K562 (cell line): ENCODE results near the gene DDAH2. TPM values are rescaled to one million over a fixed set of nuclear protein-coding genes. Genes with fewer than 3 reads are reported as not detected.

Experiments used
- BDP1 ChIP-seq: IDR thresholded peaks from 3 replicates; pipeline ENCODE4 v1.6.1; 2011; ENCODE audit not compliant: insufficient read length, insufficient read depth
- BRCA1 ChIP-seq, 2 experiments: fragments of 450-650 bp in 1 of 2; sonication (generic) in 1 of 2; formaldehyde crosslinking in 1 of 2; IDR thresholded peaks; 2 replicates each; pipeline versions ENCODE4 v1.5.0 to v1.6.1; 2017 to 2020; ENCODE audit warnings: mild to moderate bottlenecking in 1 of 2, missing genetic modification reagents in 1 of 2
- COPS2 ChIP-seq: fragments of 450-650 bp; conservative IDR thresholded peaks from 2 replicates; pipeline ENCODE4 v1.6.1; 2016; ENCODE audit warnings: mild to moderate bottlenecking, moderate library complexity
- ELF4 ChIP-seq: fragments of 450-650 bp; formaldehyde crosslinking; IDR thresholded peaks from 2 replicates; pipeline ENCODE4 v1.4.0; 2022; ENCODE audit warnings: missing genetic modification characterization
- LARP7 ChIP-seq: fragments of 450-650 bp; IDR thresholded peaks from 2 replicates; pipeline ENCODE4 v1.6.1; 2016
- MTA3 ChIP-seq: fragments of 450-650 bp; formaldehyde crosslinking; IDR thresholded peaks from 2 replicates; pipeline ENCODE4 v1.6.1; 2017; ENCODE audit warnings: mild to moderate bottlenecking, borderline replicate concordance
- NCOA1 ChIP-seq: fragments of 450-650 bp; IDR thresholded peaks from 2 replicates; pipeline ENCODE4 v1.6.1; 2016; ENCODE audit warnings: low read depth
- PHF8 ChIP-seq: fragments of 200-600 bp; sonication (generic); IDR thresholded peaks from 2 replicates; pipeline ENCODE4 v1.6.1; 2012; ENCODE audit warnings: mixed run types, mild to moderate bottlenecking, inconsistent platforms, low read length, moderate library complexity, borderline replicate concordance
- RBM14 ChIP-seq: fragments of 200-400 bp; formaldehyde crosslinking; IDR thresholded peaks from 2 replicates; pipeline ENCODE4 v1.6.1; 2018; ENCODE audit warnings: low read depth, mild to moderate bottlenecking, low read length, moderate library complexity, borderline replicate concordance; ENCODE audit not compliant: insufficient read depth
- RCOR1 ChIP-seq, 2 experiments: IDR thresholded peaks; 2 replicates each; pipeline ENCODE4 v1.6.1; 2012; ENCODE audit warnings: low read depth in 2 of 2, low read length in 2 of 2, borderline replicate concordance in 1 of 2, improper control_type of control experiment in 1 of 2
- YY1 ChIP-seq, 3 experiments: IDR thresholded peaks; 2 replicates each; pipeline ENCODE4 v1.6.1; 2011; ENCODE audit warnings: low read length in 2 of 3, mild to moderate bottlenecking in 2 of 3, moderate library complexity in 2 of 3, borderline replicate concordance in 1 of 3, control low read depth in 1 of 3, low read depth in 1 of 3; ENCODE audit not compliant: insufficient read depth in 3 of 3, insufficient replicate concordance in 2 of 3, control insufficient read depth in 1 of 3, insufficient read length in 1 of 3; ENCODE audit errors: extremely low read depth in 1 of 3
- polyA plus RNA-seq, 8 experiments: library from polyadenylated mRNA; depleted of rRNA in 4 of 8; stranded (reverse) in 5 of 8; unstranded in 3 of 8; fragments of >200 nt; fragmentation: Nextera tagmentation in 2 of 8; fragmentation: Illumina TruSeq in 1 of 8; extraction: Ambion mirVana in 2 of 8; extraction: Trizol in 1 of 8; gene quantifications; 2 replicates each; pipeline versions ENCODE4 v1.2.1 to v1.2.3, GENCODE V29; 2011 to 2014; ENCODE audit warnings: inconsistent platforms in 1 of 8, missing spikeins in 1 of 8
- total RNA-seq, 7 experiments: library from RNA; depleted of rRNA in 6 of 7; stranded (reverse); fragments of >200 nt in 6 of 7; fragmentation: Illumina TruSeq in 2 of 7; extraction: Trizol in 2 of 7; gene quantifications; 2 replicates each; pipeline versions ENCODE4 v1.2.1 to v1.2.3, GENCODE V29; 2011 to 2021; ENCODE audit warnings: low replicate concordance in 1 of 7
- TF ChIP-seq, protein P1 (sequence below), 2 experiments: fragments of 450-650 bp in 1 of 2; sonication (generic) in 1 of 2; formaldehyde crosslinking in 1 of 2; IDR thresholded peaks; 2 replicates each; pipeline versions ENCODE4 v1.7.1 to v1.9.0; 2016 to 2022; ENCODE audit warnings: inconsistent platforms in 1 of 2, mild to moderate bottlenecking in 1 of 2, missing genetic modification reagents in 1 of 2
- TF ChIP-seq, protein P2 (sequence below): fragments of 450-650 bp; IDR thresholded peaks from 2 replicates; pipeline ENCODE4 v1.6.1; 2018; ENCODE audit warnings: mild to moderate bottlenecking, low read depth; ENCODE audit not compliant: partially characterized antibody
- TF ChIP-seq, protein P3 (sequence below): fragments of 450-650 bp; formaldehyde crosslinking; conservative IDR thresholded peaks from 2 replicates; pipeline ENCODE4 v1.4.0; 2022; ENCODE audit warnings: mild to moderate bottlenecking, missing genetic modification characterization

Gene DDAH2
- total and polyA plus RNA-seq, 9 of the 15 experiments (the other 6 are each of a cell fraction or from before 2014, with no cell fraction given): 1.8 to 45.4 (median 21.4) TPM

DNA sequence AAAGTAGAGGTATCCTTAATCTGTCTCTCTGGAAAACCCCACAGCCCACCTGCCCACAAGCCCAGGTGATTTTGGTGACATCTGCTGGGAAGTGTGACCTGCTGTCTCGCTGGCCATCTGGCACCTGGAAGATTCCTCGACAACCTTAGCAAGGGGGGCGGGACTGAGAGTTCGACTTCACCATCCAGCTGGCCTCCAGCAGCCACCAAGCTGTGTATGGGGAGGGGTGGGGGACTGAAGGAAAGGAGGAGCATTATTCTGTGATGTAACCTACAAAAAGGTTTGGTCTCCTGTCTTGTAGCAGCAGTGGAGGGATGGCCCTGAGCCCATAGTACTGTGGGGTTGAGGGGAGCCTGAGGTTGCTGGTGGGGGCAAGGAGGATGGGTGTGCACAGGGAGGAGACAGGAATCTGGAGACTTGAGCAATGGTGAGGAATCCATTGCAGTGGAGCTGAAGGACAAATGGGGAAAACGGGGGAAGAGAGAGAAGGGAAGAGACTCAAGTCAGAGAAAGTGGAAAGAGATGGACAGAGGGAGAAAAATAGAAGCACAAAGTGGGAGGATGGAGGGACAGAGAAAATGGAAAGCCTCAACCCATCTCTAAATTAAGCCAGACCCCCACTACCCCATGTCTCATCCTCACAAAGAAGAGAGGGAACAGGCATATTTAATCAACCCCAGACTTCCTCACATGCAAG is 18.4 kb downstream of the DDAH2 start (continued):
- TF ChIP-seq, protein P1, sequence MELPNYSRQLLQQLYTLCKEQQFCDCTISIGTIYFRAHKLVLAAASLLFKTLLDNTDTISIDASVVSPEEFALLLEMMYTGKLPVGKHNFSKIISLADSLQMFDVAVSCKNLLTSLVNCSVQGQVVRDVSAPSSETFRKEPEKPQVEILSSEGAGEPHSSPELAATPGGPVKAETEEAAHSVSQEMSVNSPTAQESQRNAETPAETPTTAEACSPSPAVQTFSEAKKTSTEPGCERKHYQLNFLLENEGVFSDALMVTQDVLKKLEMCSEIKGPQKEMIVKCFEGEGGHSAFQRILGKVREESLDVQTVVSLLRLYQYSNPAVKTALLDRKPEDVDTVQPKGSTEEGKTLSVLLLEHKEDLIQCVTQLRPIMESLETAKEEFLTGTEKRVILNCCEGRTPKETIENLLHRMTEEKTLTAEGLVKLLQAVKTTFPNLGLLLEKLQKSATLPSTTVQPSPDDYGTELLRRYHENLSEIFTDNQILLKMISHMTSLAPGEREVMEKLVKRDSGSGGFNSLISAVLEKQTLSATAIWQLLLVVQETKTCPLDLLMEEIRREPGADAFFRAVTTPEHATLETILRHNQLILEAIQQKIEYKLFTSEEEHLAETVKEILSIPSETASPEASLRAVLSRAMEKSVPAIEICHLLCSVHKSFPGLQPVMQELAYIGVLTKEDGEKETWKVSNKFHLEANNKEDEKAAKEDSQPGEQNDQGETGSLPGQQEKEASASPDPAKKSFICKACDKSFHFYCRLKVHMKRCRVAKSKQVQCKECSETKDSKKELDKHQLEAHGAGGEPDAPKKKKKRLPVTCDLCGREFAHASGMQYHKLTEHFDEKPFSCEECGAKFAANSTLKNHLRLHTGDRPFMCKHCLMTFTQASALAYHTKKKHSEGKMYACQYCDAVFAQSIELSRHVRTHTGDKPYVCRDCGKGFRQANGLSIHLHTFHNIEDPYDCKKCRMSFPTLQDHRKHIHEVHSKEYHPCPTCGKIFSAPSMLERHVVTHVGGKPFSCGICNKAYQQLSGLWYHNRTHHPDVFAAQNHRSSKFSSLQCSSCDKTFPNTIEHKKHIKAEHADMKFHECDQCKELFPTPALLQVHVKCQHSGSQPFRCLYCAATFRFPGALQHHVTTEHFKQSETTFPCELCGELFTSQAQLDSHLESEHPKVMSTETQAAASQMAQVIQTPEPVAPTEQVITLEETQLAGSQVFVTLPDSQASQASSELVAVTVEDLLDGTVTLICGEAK (IDR thresholded peaks at IDR 0.05): no peak
- TF ChIP-seq, protein P1 (CRISPR knock-in tag; IDR thresholded peaks at IDR 0.05): no peak
- no peak for TF ChIP-seq PHF8
- peak; percentile 70; the same call in 1 of the 2 replicates for TF ChIP-seq ELF4 (CRISPR knock-in tag)
- TF ChIP-seq NCOA1: no peak
- TF ChIP-seq BDP1: no peak
- no peak for TF ChIP-seq COPS2
- TF ChIP-seq LARP7: peak; percentile 91
- TF ChIP-seq, protein P2, sequence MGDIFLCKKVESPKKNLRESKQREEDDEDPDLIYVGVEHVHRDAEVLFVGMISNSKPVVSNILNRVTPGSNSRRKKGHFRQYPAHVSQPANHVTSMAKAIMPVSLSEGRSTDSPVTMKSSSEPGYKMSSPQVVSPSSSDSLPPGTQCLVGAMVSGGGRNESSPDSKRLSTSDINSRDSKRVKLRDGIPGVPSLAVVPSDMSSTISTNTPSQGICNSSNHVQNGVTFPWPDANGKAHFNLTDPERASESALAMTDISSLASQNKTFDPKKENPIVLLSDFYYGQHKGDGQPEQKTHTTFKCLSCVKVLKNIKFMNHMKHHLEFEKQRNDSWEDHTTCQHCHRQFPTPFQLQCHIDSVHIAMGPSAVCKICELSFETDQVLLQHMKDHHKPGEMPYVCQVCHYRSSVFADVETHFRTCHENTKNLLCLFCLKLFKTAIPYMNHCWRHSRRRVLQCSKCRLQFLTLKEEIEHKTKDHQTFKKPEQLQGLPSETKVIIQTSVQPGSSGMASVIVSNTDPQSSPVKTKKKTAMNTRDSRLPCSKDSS: peak; percentile 5
- TF ChIP-seq RBM14: no peak
- TF ChIP-seq, protein P3, sequence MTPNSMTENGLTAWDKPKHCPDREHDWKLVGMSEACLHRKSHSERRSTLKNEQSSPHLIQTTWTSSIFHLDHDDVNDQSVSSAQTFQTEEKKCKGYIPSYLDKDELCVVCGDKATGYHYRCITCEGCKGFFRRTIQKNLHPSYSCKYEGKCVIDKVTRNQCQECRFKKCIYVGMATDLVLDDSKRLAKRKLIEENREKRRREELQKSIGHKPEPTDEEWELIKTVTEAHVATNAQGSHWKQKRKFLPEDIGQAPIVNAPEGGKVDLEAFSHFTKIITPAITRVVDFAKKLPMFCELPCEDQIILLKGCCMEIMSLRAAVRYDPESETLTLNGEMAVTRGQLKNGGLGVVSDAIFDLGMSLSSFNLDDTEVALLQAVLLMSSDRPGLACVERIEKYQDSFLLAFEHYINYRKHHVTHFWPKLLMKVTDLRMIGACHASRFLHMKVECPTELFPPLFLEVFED: peak; percentile 94
- no peak for TF ChIP-seq YY1 (IDR thresholded peaks at IDR 0.05; ENCODE audit: borderline replicate concordance in 1 of 3, control insufficient read depth in 1 of 3, extremely low read depth in 1 of 3, insufficient read depth in 3 of 3, insufficient read length in 1 of 3, insufficient replicate concordance in 2 of 3, low read depth in 1 of 3, low read length in 2 of 3)
- no peak for TF ChIP-seq BRCA1 (IDR thresholded peaks at IDR 0.05)
- peak; percentile 82; the same call in 1 of the 2 replicates for TF ChIP-seq BRCA1 (CRISPR knock-in tag; IDR thresholded peaks at IDR 0.05)
- no peak for TF ChIP-seq MTA3
- TF ChIP-seq RCOR1 (IDR thresholded peaks at IDR 0.05; ENCODE audit: borderline replicate concordance in 1 of 2, low read depth in 2 of 2, low read length in 2 of 2): 0 out of 4 replicates have a peak, but pooled peaks of 1 of the 2 experiments have one; percentile 3
